ENCODE results near the gene BBS10. TPM values are rescaled to one million over a fixed set of nuclear protein-coding genes. Genes with fewer than 3 reads are reported as not detected.
"Not testable (repeated sequence)": the region's sequence is repeated elsewhere in the genome, so short reads cannot be mapped to it uniquely, and the experiment has no call there.

BBS10 gene
- total RNA-seq, 1 donor from 2014 or later = 17.2 TPM

DNA sequence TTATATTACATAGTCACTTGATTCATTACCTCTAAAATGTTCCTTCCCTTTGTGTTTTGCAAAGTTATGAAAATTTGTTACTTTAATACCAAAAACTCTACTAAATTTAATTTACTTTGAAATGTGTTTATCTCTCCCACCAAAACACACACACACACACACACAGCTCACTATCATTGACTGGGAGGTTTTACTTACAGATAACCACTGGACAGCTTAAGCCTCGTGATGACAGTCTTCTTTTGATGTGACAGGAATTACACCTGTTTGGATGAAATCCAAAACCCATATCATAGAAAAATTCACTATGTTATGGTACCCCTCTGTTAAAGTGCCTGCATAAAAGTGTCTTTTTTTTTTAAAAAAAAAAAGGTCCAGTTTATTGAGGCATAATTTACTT lies 15.6 kb downstream of the BBS10 start:
- DNase-seq (ENCODE audit: low read depth) = no peak

DNA sequence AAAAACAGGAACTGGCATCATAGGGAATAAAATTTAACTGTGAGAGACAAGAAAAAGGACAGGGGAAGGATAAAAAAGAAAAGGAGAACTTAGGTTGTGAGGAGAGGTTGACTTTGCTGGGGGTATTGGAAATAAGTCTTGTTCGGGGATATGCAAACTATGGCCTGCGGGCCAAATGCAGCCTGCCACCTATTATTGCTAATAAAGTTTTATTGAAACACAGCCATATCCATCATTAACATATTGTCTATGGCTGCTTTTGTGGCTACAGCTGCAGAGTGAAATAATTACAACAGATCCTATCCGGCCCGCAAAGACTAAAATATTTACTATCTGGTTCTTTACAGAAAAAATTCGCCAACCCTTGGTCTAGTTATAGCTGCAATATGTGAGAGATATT lies 18.6 kb downstream of the BBS10 start:
- no peak for DNase-seq (ENCODE audit: low read depth)

DNA sequence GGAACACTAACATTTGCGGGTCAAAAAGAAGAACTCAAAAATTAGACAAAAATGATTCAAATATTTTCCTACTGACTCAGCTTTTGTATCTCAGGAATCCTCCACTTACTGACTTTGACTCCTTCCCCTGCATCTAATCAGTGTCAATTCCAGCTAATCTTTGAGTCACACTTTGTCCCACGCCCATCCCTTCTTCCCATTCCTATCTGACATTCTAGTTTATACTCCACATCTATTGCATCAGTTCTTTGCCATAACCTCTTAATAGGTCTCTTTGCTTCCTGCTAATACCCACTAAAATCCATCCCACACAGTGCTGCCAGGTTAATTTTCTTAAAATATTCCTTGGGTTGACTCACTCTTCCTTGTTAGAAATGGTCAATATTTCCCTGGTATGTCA lies 19.1 kb downstream of the BBS10 start:
- peak; percentile 29 for DNase-seq (ENCODE audit: low read depth)

DNA sequence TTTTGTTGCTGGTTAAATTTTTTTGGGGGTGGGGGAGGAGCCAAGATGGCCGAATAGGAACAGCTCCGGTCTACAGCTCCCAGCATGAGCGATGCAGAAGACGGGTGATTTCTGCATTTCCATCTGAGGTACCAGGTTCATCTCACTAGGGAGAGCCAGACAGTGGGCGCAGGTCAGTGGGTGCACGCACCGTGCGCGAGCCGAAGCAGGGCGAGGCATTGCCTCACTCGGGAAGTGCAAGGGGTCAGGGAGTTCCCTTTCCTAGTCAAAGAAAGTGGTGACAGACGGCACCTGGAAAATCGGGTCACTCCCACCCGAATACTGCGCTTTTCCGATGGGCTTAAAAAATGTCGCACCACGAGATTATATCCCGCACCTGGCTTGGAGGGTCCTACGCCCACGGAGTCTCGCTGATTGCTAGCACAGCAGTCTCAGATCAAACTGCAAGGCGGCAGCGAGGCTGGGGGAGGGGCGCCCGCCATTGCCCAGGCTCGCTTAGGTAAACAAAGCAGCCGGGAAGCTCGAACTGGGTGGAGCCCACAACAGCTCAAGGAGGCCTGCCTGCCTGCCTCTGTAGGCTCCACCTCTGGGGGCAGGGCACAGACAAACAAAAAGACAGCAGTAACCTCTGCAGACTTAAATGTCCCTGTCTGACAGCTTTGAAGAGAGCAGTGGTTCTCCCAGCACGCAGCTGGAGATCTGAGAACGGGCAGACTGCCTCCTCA lies 28.5 kb downstream of the BBS10 start:
- not testable (repeated sequence) for DNase-seq (ENCODE audit: low read depth)

DNA sequence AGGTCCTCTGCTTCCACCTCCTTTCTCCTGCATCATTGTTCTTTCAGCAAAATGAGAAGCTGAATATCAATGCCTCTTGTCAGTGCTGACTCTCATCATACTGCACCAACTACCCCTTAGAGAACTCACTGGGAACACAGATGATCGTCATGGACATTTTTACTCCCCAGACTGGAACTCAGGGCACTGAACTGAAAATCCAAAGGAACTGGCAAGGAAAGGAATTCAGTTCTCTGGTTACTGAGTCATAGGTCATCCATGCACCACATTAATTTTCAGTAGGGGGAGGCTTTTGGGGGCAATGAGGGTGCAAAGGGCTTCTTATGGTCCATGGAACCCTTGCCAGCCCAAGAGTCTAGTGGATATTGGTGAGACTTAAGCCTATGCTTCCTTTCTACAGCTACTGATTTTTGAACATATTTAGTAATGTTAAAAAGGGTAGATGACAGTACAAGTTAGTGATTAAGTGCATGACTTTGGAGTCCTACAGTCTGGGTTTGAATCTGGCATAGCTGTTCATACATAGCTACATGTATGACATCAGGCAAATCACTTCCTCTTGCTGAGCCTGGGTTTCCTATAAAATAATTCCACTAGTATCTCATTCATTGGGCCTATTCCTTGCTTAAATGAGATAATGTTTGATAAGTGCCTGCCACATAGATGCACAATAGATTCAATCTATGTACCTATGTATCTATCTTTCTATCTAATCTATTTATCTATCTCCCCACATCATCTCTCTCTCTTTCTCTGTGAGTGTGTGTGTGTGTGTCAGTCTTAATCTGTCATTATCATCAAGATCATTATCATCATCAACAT lies 29.2 kb downstream of the BBS10 start:
- DNase-seq (ENCODE audit: low read depth) = no peak

DNA sequence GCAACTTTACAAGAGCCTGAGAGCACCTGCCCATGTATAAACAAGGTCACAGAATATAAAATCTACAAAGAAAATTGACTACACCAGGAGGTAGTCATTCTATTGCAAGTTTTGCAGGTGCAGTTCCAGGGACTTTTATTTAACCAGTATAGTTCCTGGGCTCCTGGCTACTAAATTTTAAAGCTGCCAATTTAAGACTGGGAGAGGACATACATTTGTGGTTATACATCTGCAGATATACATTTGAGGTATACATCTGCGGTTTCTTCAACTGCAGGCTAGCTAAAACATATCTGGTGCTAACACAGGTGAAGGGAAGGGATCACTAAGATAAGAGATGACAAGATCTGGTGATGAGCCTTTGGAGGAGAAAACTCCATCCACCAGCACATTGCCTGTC lies 30.2 kb downstream of the BBS10 start:
- no peak for DNase-seq (ENCODE audit: low read depth)

DNA sequence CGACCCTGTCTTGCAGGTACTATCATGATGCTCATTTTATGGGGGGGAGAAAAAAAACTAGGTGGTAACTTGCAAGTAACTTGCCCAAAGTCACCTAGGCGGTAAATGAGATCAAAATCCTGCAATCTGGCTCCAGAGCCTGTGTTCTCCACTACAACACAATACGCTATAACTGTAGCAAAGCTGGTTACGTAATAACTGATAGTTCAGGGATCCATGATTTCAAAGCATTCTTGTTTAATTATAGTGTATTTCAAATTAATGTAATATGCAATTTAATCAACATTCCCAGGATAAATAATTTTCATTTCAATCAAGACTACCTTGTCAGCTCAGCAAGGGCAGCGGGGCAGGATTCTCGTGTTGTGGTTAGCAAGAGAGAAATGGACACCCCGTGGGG lies 31.7 kb downstream of the BBS10 start:
- DNase-seq (ENCODE audit: low read depth) = no peak

DNA sequence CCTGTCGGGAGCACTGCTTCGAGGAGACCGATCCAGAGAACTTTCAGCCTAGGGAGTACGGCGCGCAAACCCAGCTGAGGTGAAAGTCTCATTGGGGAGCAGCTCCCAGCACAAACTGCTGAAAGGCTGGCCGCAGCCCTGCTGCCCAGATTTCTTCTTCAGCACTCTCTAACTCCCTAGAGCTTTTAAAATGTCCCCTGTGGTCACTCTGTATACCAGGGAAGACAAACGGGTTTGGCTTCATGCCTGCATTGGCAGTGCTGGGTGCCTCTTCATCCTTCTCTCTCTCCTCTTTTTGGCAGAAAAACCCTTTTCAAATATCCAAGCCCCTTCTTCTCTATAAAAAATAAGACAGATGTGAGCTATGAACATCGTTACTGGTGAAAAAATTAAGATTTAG lies 34.9 kb downstream of the BBS10 start:
- no peak for DNase-seq (ENCODE audit: low read depth)

DNA sequence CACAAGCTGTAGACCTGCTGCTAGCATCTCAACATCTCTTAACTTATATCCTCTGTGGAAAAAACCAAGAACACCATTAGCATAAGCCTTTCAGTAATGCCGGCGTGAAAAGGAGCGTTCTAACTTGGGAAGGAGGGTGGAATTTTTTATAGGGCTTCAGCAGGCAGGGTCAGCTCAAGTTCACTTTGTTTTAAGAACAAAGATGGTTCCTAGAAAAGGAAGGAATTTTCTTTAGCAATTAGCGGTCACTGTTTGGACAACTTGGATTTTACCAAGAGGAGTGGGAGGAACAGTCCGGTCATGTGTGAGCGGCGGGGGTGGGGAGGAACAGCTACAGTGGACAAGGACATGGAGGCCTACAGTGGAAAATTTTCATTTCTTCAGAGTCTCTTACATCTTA lies 35.9 kb downstream of the BBS10 start:
- no peak for DNase-seq (ENCODE audit: low read depth)

DNA sequence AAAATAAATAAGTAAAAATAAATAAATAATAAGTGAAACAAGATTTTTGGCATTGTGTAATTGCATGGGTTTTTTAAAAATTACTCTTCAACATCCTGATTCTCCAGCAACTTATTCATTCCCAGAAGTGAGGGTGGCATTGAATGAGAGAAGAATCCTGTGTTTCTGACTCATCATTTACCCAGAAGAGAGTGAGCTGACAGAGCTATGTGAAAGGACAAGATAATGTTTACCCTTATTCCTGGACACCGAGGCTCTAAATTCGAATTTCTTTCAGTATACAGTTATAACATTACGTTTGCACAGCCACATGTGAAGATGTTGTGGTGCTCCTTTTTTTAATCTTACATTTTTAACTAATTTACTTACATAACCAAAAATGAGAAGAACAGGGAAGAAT lies 36.4 kb downstream of the BBS10 start:
- DNase-seq (ENCODE audit: low read depth) = no peak

DNA sequence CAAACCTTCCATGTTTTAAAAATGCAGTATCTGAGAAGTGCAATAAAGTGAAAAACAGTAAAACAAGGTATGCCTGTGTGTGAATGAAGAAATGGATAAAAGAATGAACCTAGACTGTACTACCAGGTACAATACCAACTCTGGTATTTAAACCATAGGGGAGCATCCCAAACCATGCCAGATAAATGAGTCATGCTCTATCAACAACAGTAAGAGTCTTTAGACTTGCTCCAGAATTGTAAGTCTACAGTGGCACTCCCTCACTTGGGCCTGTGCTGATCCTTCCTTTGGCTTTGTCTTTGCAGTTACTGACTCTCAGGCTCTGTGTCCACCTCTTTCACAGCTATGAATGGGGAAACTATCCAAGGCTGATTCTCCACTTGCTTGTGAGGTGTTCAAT lies 38.1 kb downstream of the BBS10 start:
- no peak for DNase-seq (ENCODE audit: low read depth)

DNA sequence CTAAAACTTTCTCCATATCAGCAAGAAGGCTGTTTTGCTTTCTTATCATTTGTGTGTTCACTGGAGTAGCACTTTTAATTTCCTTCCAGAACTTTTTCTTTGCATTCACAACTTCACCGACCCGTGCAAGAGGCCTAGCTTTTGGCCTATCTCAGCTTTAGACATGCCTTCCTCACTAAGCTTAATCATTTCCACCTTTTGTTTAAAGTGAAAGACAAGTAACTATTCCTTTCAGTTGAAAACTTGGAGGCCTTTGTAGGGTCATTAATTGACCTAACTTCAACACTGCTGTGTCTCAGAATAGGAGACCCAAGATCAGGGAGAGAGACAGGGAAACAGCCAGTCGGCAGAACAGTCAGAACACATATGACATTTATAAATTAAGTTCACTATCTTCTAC lies 39.3 kb downstream of the BBS10 start:
- no peak for DNase-seq (ENCODE audit: low read depth)

DNA sequence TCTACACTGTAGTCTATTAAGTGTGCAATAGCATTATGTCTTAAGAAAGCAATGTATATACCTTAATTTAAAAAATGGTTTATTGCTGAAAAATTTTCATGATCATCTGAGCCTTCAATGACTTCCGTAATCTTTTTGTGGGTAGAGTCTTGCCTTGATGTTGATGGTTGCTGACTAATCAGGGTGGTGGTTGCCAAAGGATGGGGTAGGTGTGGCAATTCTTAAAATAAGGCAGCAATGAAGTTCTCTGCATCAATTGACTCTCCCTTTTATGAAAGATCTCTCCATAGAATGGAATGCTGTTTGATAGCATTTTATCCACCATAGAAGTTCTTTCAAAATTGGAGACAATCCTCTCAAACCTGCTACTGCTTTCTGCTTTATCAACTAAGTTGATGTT lies 41.1 kb downstream of the BBS10 start:
- DNase-seq (ENCODE audit: low read depth) = no peak

DNA sequence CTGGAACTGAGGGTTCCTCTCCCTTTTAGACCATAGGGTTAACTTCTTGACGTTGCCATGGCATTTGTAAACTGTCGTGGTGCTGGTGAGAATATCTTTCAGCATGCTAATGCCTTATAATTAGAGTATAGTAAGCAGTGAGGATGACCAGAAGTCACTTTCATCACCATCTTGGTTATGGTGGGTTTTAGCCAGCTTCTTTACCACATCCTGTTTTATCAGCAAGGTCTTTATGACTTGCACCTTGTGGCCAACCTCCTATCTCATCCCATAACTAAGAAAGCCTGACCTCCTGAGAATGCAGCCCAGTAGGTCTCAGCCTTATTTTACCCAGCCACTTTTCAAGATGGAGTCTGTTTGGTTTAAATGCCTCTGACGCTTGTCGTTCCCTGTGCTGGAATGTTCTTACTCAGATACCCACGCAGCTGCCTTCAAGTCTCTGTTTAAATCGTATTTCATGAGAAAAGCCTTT lies 44.2 kb downstream of the BBS10 start:
- peak; percentile 45 for DNase-seq (ENCODE audit: low read depth)

DNA sequence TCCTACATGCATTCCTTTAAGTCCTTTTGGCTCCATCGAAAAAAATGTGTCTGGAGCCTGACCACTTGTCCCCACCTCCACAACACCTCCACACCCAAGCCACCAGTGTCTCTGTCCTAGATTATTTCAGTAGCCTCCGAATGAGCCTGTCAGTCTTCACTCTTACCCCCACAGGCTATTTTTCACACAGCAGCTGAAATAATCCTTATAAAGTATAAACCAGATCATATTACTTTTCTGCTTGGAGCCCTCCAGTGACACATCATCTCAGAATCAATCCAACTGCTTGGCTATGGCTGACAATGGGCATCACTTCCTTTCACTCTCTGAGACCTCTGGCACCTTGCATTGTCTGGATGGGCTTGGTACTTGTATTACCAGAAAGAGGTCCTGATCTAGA lies 44.9 kb downstream of the BBS10 start:
- DNase-seq (ENCODE audit: low read depth) = peak; percentile 85

DNA sequence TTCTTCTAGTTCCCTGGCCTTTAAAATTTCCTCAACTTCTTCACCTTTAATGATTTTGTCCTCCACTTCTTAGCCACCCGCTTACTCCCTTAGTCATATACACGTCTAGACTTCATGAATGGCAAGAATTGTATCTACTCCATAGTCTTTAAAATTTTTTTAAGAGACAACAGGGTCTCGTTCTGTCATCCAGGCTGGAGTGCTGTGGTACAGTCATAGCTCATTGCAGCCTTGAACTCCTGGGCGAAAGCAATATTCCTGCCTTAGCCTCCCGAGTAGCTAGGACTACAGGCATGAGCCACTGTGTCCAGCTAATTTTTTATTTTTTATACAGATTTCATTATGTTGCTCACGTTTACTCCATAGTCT lies 47.9 kb downstream of the BBS10 start:
- no peak for DNase-seq (ENCODE audit: low read depth)

DNA sequence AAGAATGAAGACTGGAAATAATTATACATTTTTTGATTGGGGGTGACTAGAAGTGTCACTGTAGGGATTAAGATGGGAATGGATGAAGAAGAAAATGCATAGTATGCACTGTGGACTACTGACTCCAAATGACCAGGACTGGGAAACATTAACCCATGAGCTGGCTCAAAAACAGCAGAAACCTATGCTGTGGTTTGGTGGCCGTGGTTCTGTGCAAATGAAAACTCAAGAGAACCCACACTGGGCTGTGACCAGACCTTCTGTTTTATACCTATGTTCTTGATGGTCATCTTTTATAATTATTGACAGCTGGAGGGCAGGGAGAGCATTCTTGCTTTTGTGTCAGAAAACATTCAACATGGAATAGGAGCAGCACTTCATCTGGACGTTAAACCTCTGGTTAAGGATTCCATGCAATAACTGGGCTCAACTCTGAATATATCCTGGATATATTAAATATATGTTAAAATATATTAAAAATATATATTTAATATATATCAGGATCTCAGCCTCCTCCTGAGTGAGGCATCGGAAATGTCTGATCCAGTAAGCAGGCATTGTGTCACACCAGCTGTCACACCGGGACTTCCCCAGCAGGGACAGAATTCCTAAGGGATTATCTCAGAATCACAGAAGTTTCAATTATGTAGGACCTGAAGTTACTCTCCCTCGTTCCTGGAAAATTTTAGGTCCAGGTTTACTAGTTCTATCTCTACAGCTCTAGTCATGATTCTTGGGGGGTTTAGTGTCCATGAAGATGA lies 48.5 kb downstream of the BBS10 start:
- peak; percentile 82 for DNase-seq (ENCODE audit: low read depth)

Other genes with a start within 250 kb of the BBS10 start
- 58.1 and 65.4 TPM in 2 replicates for gene OSBPL8, start 211.4 kb upstream of the BBS10 start, total RNA-seq

Measured in myocyte (in vitro differentiated cells).